Measurements from ENCODE around the gene FITM1.
A peak's percentile ranks its signal among the peaks of the same experiment; 100 is the strongest.

Gene FITM1, protein sequence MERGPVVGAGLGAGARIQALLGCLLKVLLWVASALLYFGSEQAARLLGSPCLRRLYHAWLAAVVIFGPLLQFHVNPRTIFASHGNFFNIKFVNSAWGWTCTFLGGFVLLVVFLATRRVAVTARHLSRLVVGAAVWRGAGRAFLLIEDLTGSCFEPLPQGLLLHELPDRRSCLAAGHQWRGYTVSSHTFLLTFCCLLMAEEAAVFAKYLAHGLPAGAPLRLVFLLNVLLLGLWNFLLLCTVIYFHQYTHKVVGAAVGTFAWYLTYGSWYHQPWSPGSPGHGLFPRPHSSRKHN

DNA sequence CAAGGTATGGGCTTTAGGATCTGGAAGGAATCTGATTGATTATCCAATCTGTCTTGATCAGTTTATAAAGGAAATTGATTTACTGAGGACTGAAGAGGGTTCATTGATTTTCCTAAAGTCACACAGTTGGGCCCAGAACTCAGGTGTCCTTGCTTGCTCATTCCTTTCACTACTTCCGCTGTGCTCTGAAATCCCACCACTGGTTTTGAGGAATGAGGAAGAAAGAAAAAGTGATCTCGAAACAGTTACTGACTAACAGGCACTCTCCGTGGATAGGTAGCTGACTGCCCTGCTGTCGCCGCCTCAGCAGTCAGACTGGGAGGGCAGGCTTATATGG lies at the start of gene FITM1:
Gene FITM1, plus strand, starts transcription at position 280 of the 337 bp plus-strand sequence. CDS start 905 bp downstream, outside the sequence.
- peaks cover 30% of the 10 kb centered on the region for H3K4me1 Mint-ChIP-seq
- H3K36me3 Mint-ChIP-seq: no peaks in the 10 kb centered on the region
- no peaks in the 10 kb centered on the region for H3K27me3 Mint-ChIP-seq
- no peaks in the 10 kb centered on the region for H3K9me3 Mint-ChIP-seq
- H3K27ac Mint-ChIP-seq: peak within 1 kb of the TSS; percentile 66
- no peak within 1 kb of the TSS for H3K4me3 Mint-ChIP-seq

DNA sequence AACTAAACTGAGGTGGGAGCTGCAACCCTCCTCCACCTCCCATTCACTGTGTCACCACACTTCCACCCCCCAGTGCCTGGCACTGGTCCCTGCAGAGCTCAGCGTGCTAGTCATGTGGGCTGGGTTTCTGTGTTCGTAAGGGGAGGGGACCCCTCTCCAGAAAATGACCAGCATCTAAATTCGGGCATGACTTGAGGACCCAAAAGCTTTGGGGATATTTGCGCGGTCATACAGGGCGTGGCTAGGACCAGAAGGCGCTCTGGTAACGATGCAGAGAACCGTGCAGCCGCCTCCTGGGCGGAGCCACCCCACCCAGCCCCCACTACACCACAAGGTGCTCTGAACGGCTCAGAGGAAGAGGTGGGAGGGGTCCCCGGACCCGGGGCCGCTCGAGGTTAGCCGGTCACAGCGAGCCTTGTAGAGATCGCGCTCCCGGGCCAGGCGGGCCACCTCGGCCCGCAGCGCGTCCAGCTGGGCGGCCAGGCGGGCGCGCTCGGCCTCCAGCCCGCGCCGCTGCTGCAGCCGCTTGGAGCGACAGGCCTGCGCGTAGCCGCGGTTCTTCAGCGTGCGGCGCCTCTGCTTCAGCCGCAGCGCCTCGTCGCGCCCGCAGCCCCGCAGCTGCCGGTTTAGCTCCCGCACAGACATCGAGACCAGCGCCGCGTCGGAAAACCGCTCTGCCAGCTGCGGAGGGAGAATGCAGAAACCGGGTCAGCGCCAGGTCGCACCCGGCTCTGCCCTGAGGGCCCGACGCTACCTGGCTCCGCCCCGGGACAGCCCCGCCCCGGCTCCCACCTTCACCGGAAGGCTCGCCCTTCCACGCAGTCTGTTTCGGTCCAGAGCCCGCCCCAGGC lies 49.3 kb upstream of the FITM1 start:
- Mint-ChIP-seq H3K9me3 (no peaks in the 10 kb centered on the region), H3K4me3 (peak overlapping the region; percentile 86), H3K4me1 (peaks cover 19% of the 10 kb centered on the region), H3K27ac (no peak overlapping the region), H3K27me3 (no peaks in the 10 kb centered on the region), H3K36me3 (no peaks in the 10 kb centered on the region)

DNA sequence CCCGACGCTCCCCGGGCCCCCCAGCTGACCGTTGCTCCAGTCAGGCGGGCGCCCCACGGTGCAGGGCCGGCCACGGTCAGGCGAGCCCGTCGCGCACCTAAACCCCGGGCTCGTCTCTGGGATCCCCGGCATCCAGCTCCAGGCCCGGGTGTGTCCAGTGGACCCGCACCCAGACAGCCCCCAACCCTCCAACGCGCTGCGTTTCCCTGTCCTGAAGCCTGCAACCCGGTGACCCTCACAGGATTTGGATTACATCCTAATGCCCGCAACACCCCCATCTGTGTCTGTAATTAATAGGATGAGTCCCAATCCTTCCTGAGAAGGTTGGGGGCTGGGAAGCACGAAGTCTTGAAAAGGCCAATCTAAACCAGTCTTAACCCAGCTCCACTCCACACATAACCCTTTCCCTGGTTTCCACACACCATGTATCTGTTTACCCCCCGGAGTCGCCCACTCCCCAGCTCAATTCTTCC lies 48.7 kb upstream of the FITM1 start:
- Mint-ChIP-seq H3K27ac (peak overlapping the region; percentile 72), H3K4me3 (peak overlapping the region; percentile 83), H3K36me3 (no peaks in the 10 kb centered on the region), H3K9me3 (no peaks in the 10 kb centered on the region), H3K4me1 (peaks cover 19% of the 10 kb centered on the region), H3K27me3 (no peaks in the 10 kb centered on the region)

DNA sequence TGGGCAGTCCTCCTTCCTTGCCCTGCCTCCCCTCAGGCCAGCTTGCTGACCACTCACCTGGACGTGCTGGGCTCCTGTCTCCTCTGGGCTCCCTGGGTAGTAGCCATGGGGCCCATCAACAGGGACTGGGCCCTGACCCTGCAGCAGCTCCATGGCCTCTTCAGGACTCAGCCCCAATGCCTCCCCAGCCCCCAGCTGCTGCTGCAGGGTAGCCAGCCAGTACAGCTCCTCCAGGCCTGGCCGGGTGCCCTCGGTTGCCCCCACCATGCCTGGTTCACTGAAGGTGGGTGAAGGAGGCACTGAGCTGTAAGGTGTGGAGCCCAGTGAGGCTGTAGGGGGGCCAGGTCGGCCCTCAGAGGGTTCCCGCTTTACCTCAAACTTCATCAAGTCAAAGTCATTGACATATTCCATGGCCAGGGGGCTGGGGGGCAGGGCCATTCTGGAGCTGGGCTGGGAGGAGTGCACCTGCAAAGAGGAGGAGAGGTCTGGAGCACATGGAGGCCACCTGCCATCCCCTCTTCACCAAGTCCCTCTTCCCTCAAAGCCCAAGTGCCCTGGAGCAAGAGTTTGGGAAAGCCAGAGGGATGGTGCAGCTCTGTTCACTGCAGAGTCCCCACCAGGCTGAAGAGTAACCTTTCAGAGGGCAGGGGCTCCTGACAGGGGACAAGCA lies 47.9 kb upstream of the FITM1 start:
- H3K9me3 Mint-ChIP-seq: no peaks in the 10 kb centered on the region
- no peaks in the 10 kb centered on the region for H3K27me3 Mint-ChIP-seq
- H3K36me3 Mint-ChIP-seq: no peaks in the 10 kb centered on the region
- H3K4me3 Mint-ChIP-seq: peak overlapping the region; percentile 83
- peaks cover 19% of the 10 kb centered on the region for H3K4me1 Mint-ChIP-seq
- H3K27ac Mint-ChIP-seq: peak overlapping the region; percentile 72

DNA sequence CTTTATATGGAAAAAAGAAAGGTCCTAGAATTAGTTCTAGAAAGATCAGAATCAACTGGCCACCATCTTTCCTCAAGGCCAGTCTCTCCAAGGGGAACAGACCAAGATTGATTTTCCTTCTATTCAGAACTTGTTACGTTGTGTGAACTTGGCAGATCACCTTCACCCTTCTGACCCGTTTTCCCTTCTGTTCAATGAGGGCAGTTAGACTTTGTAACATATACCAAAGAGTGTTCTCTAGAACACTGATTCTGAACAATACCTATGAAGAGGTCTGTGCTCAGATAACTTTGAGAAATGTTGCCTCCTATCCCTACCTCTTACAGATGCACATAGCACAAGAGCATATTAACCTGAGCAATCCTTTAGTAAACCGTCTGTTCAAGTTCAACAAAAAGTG lies 47.0 kb upstream of the FITM1 start:
- Mint-ChIP-seq H3K27ac (no peak overlapping the region), H3K27me3 (no peaks in the 10 kb centered on the region), H3K4me1 (peaks cover 19% of the 10 kb centered on the region), H3K9me3 (no peaks in the 10 kb centered on the region), H3K36me3 (no peaks in the 10 kb centered on the region), H3K4me3 (no peak overlapping the region)

DNA sequence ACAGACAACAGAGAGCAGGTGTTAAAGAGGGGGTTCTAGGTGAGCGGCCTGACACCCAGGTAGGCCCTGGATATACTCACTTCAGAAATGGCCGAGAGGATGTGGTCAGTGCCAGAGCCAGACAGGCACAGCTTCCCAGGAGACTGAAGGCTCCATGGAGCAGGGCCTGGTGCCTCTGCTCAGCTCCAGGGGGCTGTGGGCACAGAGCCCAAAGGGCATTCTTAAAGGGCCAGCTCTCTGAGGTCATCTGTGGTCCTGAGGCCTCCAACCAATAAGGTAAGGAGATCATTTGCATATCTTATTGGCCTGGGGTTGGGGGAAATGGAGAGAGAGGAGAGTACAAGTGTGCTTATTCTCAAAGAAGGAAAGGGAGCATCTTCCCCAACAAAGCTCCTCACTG lies 46.0 kb upstream of the FITM1 start:
- Mint-ChIP-seq H3K9me3 (no peaks in the 10 kb centered on the region), H3K36me3 (no peaks in the 10 kb centered on the region), H3K4me1 (peaks cover 19% of the 10 kb centered on the region), H3K27me3 (no peaks in the 10 kb centered on the region), H3K4me3 (no peak overlapping the region), H3K27ac (no peak overlapping the region)

DNA sequence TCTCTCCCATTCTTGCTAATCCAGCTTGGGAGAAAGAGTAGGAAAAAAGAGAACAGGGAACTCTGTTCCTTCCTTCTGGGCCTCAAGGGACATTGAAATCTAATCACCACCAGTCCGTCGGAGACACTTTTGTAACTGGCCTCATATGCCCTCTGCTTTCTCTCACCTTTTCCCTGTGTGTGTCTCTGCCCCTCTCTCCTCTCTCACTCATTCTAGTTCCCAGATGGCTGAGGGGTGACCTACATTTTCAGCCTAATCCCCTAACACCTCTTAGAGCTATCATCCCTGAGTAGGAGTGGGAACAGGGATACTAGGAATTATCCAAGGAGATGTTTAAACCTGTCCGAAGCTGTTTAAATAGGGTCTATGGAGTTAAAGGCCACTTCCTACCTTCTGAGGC lies 45.2 kb upstream of the FITM1 start:
- H3K27ac Mint-ChIP-seq: no peak overlapping the region
- no peaks in the 10 kb centered on the region for H3K9me3 Mint-ChIP-seq
- H3K27me3 Mint-ChIP-seq: no peaks in the 10 kb centered on the region
- no peak overlapping the region for H3K4me3 Mint-ChIP-seq
- H3K4me1 Mint-ChIP-seq: peaks cover 20% of the 10 kb centered on the region
- no peaks in the 10 kb centered on the region for H3K36me3 Mint-ChIP-seq

DNA sequence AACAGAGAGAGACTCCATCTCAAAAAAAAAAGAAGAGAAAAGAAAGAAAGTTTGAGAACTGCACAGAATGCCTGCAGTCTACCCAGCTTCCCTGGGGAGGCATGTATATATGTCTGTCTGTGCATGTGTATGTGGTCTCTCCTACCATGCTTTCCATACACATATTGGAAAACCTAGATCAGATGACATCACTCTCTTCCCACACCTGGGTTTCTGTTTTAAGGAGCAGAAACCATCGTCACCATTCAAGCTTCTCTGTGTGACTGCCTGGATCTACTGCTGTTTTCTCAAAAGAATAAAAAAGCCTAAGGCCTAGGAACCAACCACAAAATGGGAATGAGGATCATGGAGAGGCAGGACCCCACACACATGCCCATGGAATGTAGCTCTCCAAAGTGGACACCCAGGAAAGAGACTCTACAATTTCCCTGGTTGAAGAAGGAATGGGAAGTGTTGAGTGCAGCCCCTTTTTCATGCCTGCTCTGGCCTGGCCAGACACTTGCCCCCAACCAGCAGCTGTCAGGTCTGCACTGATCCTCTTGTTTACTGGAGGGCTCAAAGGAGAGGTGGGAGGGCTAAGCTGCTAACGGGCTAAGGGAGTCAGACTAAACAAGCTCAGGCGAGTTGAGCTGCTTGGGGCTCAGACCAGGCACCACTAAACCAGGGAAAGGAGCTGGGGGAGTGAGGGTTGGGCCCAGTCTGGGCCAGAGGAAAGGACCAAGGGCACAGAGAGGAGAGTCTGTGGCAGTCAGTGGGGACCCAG lies 44.1 kb upstream of the FITM1 start:
- H3K4me3 Mint-ChIP-seq: no peak overlapping the region
- H3K9me3 Mint-ChIP-seq: no peaks in the 10 kb centered on the region
- H3K4me1 Mint-ChIP-seq: peaks cover 17% of the 10 kb centered on the region
- no peaks in the 10 kb centered on the region for H3K27me3 Mint-ChIP-seq
- no peak overlapping the region for H3K27ac Mint-ChIP-seq
- H3K36me3 Mint-ChIP-seq: no peaks in the 10 kb centered on the region

DNA sequence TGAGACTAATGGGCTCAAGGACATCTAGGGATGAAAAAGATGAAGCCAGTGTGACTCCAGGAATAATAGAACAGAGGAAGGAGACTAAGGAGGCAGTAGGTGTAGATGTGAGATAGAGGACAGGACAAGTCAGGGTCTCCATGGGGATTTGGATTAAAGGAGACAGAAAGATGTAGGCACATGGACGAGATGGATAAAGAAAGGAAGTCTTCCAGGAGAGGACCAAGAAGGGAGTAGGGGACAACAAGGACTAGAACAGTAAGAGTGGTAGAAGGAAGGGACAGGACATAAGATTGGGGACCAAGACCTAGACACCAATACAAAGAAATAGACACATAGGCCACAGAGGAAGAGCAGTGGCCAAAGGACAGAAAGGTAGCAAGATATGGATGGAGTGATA lies 43.5 kb upstream of the FITM1 start:
- no peaks in the 10 kb centered on the region for H3K9me3 Mint-ChIP-seq
- H3K36me3 Mint-ChIP-seq: no peaks in the 10 kb centered on the region
- H3K27me3 Mint-ChIP-seq: no peaks in the 10 kb centered on the region
- peaks cover 15% of the 10 kb centered on the region for H3K4me1 Mint-ChIP-seq
- no peak overlapping the region for H3K27ac Mint-ChIP-seq
- no peak overlapping the region for H3K4me3 Mint-ChIP-seq

DNA sequence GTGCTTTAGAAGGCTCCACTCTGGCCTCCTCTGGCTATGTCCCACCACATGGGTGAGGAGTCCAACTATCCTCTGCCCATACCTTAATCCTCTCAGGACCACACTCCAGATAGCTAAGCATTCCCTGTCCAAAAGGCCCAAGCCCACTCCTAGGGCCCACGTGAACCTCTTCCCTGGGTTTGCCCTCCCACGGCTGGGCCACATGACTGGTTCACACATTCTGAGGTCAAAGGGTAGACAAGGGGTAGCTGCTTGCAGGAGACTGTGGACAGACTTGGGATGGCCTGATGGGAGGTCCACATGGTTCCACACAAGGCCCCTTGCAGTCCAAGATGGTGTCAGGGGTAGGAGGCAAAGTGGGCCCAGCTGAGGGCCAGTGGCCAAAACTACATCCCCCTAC lies 42.4 kb upstream of the FITM1 start:
- Mint-ChIP-seq H3K27me3 (no peaks in the 10 kb centered on the region), H3K36me3 (no peaks in the 10 kb centered on the region), H3K4me1 (peaks cover 17% of the 10 kb centered on the region), H3K4me3 (no peak overlapping the region), H3K27ac (no peak overlapping the region), H3K9me3 (no peaks in the 10 kb centered on the region)

DNA sequence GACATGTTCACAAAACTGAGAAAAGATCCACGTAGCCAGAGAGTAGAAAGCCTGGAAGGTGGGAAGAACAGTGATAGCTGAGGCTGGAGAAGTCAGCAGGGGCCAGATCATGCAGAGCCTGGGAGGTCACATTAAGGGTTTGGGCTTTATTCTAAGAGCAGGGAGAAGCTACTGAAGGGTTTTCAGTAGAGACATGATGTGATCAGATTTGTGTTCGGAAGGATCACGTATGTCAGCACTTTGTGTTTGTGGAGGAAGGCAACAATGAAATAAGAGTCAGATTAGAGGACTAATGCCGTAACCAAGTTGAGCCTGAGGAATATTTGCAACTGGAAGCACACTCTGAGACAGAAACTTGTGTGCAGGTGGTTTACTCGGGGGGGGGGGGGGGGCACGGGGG lies 40.6 kb upstream of the FITM1 start:
- Mint-ChIP-seq H3K27me3 (no peaks in the 10 kb centered on the region), H3K9me3 (no peaks in the 10 kb centered on the region), H3K4me3 (no peak overlapping the region), H3K27ac (no peak overlapping the region), H3K36me3 (no peaks in the 10 kb centered on the region), H3K4me1 (peaks cover 24% of the 10 kb centered on the region)

DNA sequence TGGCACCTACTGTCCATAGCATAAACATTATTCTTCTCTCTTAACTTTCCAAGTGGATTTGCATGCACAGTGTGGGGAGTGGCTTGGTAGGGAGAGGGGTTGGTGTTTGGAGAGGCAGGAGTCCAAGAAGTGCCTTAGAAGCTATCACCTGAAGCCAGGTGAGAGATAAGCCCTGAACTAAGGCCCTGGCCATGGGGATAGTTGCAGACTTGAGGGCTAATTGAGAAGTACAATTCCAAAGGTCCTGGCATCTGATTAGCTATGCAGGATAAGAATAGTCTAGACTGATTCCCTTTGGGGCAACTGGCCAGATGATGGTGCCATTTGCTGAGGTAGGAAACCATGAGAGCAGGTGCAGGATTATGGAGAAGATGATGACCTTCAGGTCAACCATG lies 38.4 kb upstream of the FITM1 start:
- no peaks in the 10 kb centered on the region for H3K9me3 Mint-ChIP-seq
- peaks cover 41% of the 10 kb centered on the region for H3K4me1 Mint-ChIP-seq
- no peak overlapping the region for H3K4me3 Mint-ChIP-seq
- H3K27me3 Mint-ChIP-seq: no peaks in the 10 kb centered on the region
- no peak overlapping the region for H3K27ac Mint-ChIP-seq
- H3K36me3 Mint-ChIP-seq: peaks cover 3% of the 10 kb centered on the region

DNA sequence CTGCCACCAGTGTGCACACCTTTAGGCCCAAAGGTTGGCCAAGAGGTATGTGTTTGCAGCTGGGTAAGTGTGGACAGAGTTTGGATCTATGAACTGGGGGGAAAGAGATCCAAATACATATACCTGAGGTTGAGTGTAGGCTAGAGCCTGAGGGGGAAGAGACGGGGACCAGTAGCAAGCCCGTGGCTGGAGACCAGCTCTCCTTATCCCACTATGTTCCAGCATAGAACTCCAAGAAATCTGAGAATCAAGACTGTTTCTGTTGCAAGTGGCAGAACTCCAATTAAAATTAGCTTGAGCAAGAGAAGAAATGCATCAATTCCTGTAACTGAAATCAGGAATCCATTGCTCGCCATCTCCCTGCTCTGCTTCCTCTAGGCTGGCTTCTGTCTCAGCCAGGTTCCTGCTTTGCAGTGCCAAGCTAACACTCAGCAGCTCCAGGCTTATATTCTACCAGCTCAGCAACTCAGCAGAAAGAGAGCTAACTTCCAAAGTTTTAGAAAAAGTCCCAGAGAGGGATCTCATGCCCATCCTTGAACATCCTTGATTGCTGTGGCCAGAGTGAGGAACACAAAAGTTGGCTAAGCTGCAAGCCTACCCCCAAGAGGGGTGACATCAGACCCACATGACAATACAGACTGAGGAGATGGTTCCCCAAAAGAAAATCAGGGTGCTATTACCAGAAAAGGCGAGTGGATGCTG lies 37.8 kb upstream of the FITM1 start:
- Mint-ChIP-seq H3K27ac (peak overlapping the region; percentile 96), H3K27me3 (no peaks in the 10 kb centered on the region), H3K9me3 (no peaks in the 10 kb centered on the region), H3K4me3 (peak overlapping the region; percentile 81), H3K4me1 (peaks cover 41% of the 10 kb centered on the region), H3K36me3 (peaks cover 3% of the 10 kb centered on the region)

DNA sequence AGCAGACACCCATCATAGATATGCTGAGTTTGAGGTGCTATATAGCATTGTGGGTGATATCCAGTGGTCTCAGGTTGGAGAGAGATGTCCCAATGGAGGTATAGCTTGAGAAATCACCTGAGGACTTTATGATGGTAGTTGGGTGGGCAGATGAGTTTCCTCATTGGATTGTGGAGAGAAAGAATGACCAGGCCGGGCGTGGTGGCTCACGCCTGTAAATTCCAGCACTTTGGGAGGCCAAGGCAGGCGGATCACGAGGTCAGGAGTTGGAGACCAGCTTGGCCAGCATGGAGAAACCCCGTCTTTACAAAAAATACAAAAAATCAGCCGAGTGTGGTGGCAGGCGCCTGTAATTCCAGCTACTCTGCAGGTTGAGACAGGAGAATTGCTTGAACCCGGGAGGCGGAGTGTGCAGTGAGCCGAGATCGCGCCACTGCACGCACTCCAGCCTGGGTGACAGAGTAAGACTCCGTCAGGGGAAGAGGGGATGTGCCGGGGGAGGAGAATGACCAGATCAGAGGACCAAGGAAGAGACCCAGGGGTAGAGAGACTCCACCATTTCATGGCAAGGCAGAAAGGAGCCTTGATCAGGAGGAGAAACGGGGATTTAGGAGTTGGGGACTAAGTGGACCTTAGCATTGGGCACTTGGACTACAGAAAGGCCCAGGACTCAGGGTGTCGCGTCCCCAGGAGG lies 37.1 kb upstream of the FITM1 start:
- no peaks in the 10 kb centered on the region for H3K27me3 Mint-ChIP-seq
- peak overlapping the region; percentile 81 for H3K4me3 Mint-ChIP-seq
- peak overlapping the region; percentile 96 for H3K27ac Mint-ChIP-seq
- peaks cover 3% of the 10 kb centered on the region for H3K36me3 Mint-ChIP-seq
- H3K9me3 Mint-ChIP-seq: no peaks in the 10 kb centered on the region
- H3K4me1 Mint-ChIP-seq: peaks cover 41% of the 10 kb centered on the region

Measured in activated naive CD4-positive, alpha-beta T cell treated with anti-CD3 and anti-CD28 coated beads, Interleukin-2, amount 50 U/mL, for 24 hours (primary cell).